DOHH2 (cell line): ENCODE measurements around the gene XRCC4.

Experiments
- CTCF ChIP-seq: fragments of 200-600 bp; sonication (generic); IDR thresholded peaks from one replicate; pipeline ENCODE4 v1.5.1; 2014; ENCODE audit warnings: antibody characterized with exemption, mild to moderate bottlenecking, low read depth, low read length; ENCODE audit not compliant: poor library complexity, severe bottlenecking
- EZH2phosphoT487 ChIP-seq: fragments of 200-600 bp; sonication (generic); IDR thresholded peaks from 2 replicates; pipeline ENCODE4 v1.6.1; 2017; ENCODE audit warnings: borderline replicate concordance, mild to moderate bottlenecking, antibody characterized with exemption, low read length, moderate library complexity, mixed read lengths

GRCh38 chr5:83109380-83109779 is 32.0 kb downstream of the XRCC4 start:
- no peak for TF ChIP-seq CTCF
- no peak for TF ChIP-seq EZH2phosphoT487
